HUES6 (cell line): ENCODE measurements around the gene ADA.
"Not testable (repeated sequence)": the region's sequence is repeated elsewhere in the genome, so short reads cannot be mapped to it uniquely, and the experiment has no call there.

Experiments
- H3K27ac ChIP-seq: 2 replicates; pipeline ENCODE4 v1.7.0; 2013; ENCODE audit warnings: low read depth, mild to moderate bottlenecking, low read length, inconsistent platforms
- H3K27me3 ChIP-seq: 2 replicates; pipeline ENCODE4 v1.6.1; 2013; ENCODE audit warnings: low read length; ENCODE audit not compliant: control insufficient read depth, insufficient read depth
- H3K36me3 ChIP-seq: 2 replicates; pipeline ENCODE4 v1.6.1; 2013; ENCODE audit warnings: low read length; ENCODE audit not compliant: control insufficient read depth, insufficient read depth
- H3K4me1 ChIP-seq: 2 replicates; pipeline ENCODE4 v1.6.1; 2013; ENCODE audit warnings: low read length; ENCODE audit not compliant: control insufficient read depth, insufficient read depth
- H3K4me3 ChIP-seq: 2 replicates; pipeline ENCODE4 v1.5.1; 2013; ENCODE audit warnings: low read depth, low read length
- H3K9ac ChIP-seq: one replicate; pipeline ENCODE4 v1.6.1; 2013; ENCODE audit warnings: mild to moderate bottlenecking, low read length
- H3K9me3 ChIP-seq: 2 replicates; pipeline ENCODE4 v1.6.1; 2013; ENCODE audit warnings: low read depth, low read length; ENCODE audit not compliant: control insufficient read depth, insufficient read depth

The ADA gene

GRCh38 chr20:44651684-44652423 lies at the start of gene ADA:
TSS of gene ADA (minus strand) at chr20:44651699. CDS start at chr20:44651607, 92 bp downstream.
- H3K4me3 ChIP-seq = peak within 1 kb of the TSS; percentile 86
- peaks cover 23% of the 10 kb centered on the region for H3K4me1 ChIP-seq
- H3K9me3 ChIP-seq = peaks cover 12% of the 10 kb centered on the region
- peak within 1 kb of the TSS; percentile 50 for H3K9ac ChIP-seq
- peaks cover 26% of the 10 kb centered on the region for H3K27me3 ChIP-seq
- H3K36me3 ChIP-seq = no peaks in the 10 kb centered on the region
- no peak within 1 kb of the TSS for H3K27ac ChIP-seq

GRCh38 chr20:44700306-44700705 lies 48.8 kb upstream of the ADA start:
- H3K9ac ChIP-seq = no peak overlapping the region
- no peak overlapping the region for H3K27ac ChIP-seq
- H3K27me3 ChIP-seq = no peaks in the 10 kb centered on the region
- no peaks in the 10 kb centered on the region; the same call in 1 of the 2 replicates for H3K9me3 ChIP-seq
- peaks cover 14% of the 10 kb centered on the region for H3K4me1 ChIP-seq
- no peak overlapping the region for H3K4me3 ChIP-seq
- no peaks in the 10 kb centered on the region for H3K36me3 ChIP-seq

- Histone ChIP-seq H3K9ac (no peak overlapping the region), H3K36me3 (no peaks in the 10 kb centered on the region), H3K27me3 (no peaks in the 10 kb centered on the region), H3K4me1 (peaks cover 14% of the 10 kb centered on the region), H3K4me3 (no peak overlapping the region), H3K27ac (no peak overlapping the region), H3K9me3 (no peaks in the 10 kb centered on the region; the same call in 1 of the 2 replicates)
Observed at GRCh38 chr20:44698351-44698750, 46.9 kb upstream of the ADA start.

- peaks cover 22% of the 10 kb centered on the region for H3K4me1 ChIP-seq
- not testable (repeated sequence) for H3K36me3 ChIP-seq, H3K9ac ChIP-seq, H3K4me3 ChIP-seq, H3K27me3 ChIP-seq, H3K27ac ChIP-seq, H3K9me3 ChIP-seq
Observed at GRCh38 chr20:44697041-44697440, 45.5 kb upstream of the ADA start.

GRCh38 chr20:44696315-44696714 lies 44.8 kb upstream of the ADA start:
- H3K9me3 ChIP-seq = peaks cover 4% of the 10 kb centered on the region
- no peak overlapping the region for H3K27ac ChIP-seq
- H3K36me3 ChIP-seq = no peaks in the 10 kb centered on the region
- no peak overlapping the region for H3K4me3 ChIP-seq
- no peak overlapping the region for H3K9ac ChIP-seq
- H3K4me1 ChIP-seq = peaks cover 17% of the 10 kb centered on the region
- H3K27me3 ChIP-seq = no peaks in the 10 kb centered on the region

- peaks cover 11% of the 10 kb centered on the region for H3K4me1 ChIP-seq
Observed at GRCh38 chr20:44695674-44696300, 44.3 kb upstream of the ADA start.

GRCh38 chr20:44695295-44695673 lies 43.8 kb upstream of the ADA start:
- Histone ChIP-seq H3K27ac (no peak overlapping the region), H3K9me3 (peaks cover 4% of the 10 kb centered on the region), H3K36me3 (no peaks in the 10 kb centered on the region), H3K9ac (no peak overlapping the region), H3K4me3 (no peak overlapping the region), H3K4me1 (peaks cover 9% of the 10 kb centered on the region; the same call in 1 of the 2 replicates), H3K27me3 (no peaks in the 10 kb centered on the region)

More at GRCh38 chr20:44695674-44696300, 44.3 kb upstream of the ADA start:
- no peak overlapping the region for H3K9ac ChIP-seq
- peaks cover 4% of the 10 kb centered on the region for H3K9me3 ChIP-seq
- no peak overlapping the region for H3K4me3 ChIP-seq
- no peaks in the 10 kb centered on the region for H3K36me3 ChIP-seq
- no peaks in the 10 kb centered on the region for H3K27me3 ChIP-seq
- no peak overlapping the region for H3K27ac ChIP-seq

GRCh38 chr20:44694159-44694558 lies 42.7 kb upstream of the ADA start:
- Histone ChIP-seq H3K4me3 (no peak overlapping the region), H3K36me3 (no peaks in the 10 kb centered on the region), H3K4me1 (peaks cover 9% of the 10 kb centered on the region; the same call in 1 of the 2 replicates), H3K9me3 (peaks cover 4% of the 10 kb centered on the region), H3K27me3 (no peaks in the 10 kb centered on the region), H3K27ac (no peak overlapping the region), H3K9ac (no peak overlapping the region)

GRCh38 chr20:44693627-44694026 lies 42.1 kb upstream of the ADA start:
- no peak overlapping the region for H3K9ac ChIP-seq
- H3K36me3 ChIP-seq = no peaks in the 10 kb centered on the region
- peaks cover 9% of the 10 kb centered on the region; the same call in 1 of the 2 replicates for H3K4me1 ChIP-seq
- no peak overlapping the region for H3K4me3 ChIP-seq
- H3K27me3 ChIP-seq = no peaks in the 10 kb centered on the region
- H3K9me3 ChIP-seq = peaks cover 4% of the 10 kb centered on the region
- no peak overlapping the region for H3K27ac ChIP-seq

- no peak overlapping the region; the same call in 1 of the 2 replicates for H3K27ac ChIP-seq
- no peak overlapping the region for H3K4me3 ChIP-seq
- H3K9ac ChIP-seq = no peak overlapping the region
- H3K27me3 ChIP-seq = no peaks in the 10 kb centered on the region
- peaks cover 4% of the 10 kb centered on the region for H3K9me3 ChIP-seq
- H3K4me1 ChIP-seq = peaks cover 9% of the 10 kb centered on the region; the same call in 1 of the 2 replicates
- no peaks in the 10 kb centered on the region for H3K36me3 ChIP-seq
Observed at GRCh38 chr20:44692932-44693480, 41.5 kb upstream of the ADA start.
